DOHH2 (cell line): Measurements from ENCODE around the gene DPCD.

Experiments used
- H3F3A ChIP-seq: fragments of 200-600 bp; sonication (generic), shearing (Covaris generic); 2 replicates; pipeline ENCODE4 v1.6.0; 2016; ENCODE audit warnings: antibody characterized with exemption, mild to moderate bottlenecking; ENCODE audit not compliant: control insufficient read depth, insufficient read depth
- H3K27ac ChIP-seq: fragments of 200-600 bp; sonication (generic); 2 replicates; pipeline ENCODE4 v1.5.1; 2014; ENCODE audit warnings: low read depth, mild to moderate bottlenecking, low read length, moderate library complexity
- H3K27me3 ChIP-seq: fragments of 200-600 bp; sonication (generic); 2 replicates; pipeline ENCODE4 v1.6.1; 2014; ENCODE audit warnings: mild to moderate bottlenecking, low read length, mixed read lengths; ENCODE audit not compliant: control insufficient read depth
- H3K36me3 ChIP-seq: fragments of 200-600 bp; sonication (generic); 2 replicates; pipeline ENCODE4 v1.6.1; 2014; ENCODE audit warnings: mild to moderate bottlenecking, low read length, moderate library complexity, mixed read lengths; ENCODE audit not compliant: control insufficient read depth
- H3K4me1 ChIP-seq: fragments of 200-600 bp; sonication (generic); 2 replicates; pipeline ENCODE4 v1.6.1; 2014; ENCODE audit warnings: mild to moderate bottlenecking, low read length, mixed read lengths; ENCODE audit not compliant: control insufficient read depth
- H3K4me2 ChIP-seq: fragments of 200-600 bp; sonication (generic); 2 replicates; pipeline ENCODE4 v1.6.0; 2014; ENCODE audit warnings: mild to moderate bottlenecking, low read length, moderate library complexity
- H3K4me3 ChIP-seq: fragments of 200-600 bp; sonication (generic); 2 replicates; pipeline ENCODE4 v1.5.1; 2014; ENCODE audit warnings: mild to moderate bottlenecking, low read length, mixed read lengths
- H3K79me2 ChIP-seq: fragments of 200-600 bp; sonication (generic); 2 replicates; pipeline ENCODE4 v1.6.1; 2014; ENCODE audit warnings: mild to moderate bottlenecking, low read length, mixed read lengths; ENCODE audit not compliant: control insufficient read depth
- H3K9me2 ChIP-seq: fragments of 200-600 bp; sonication (generic); replicated peaks from 2 replicates; pipeline ENCODE4 v1.6.1; 2014; ENCODE audit warnings: mild to moderate bottlenecking, low read length, mixed read lengths; ENCODE audit not compliant: control insufficient read depth
- H3K9me3 ChIP-seq: fragments of 200-600 bp; sonication (generic); 2 replicates; pipeline ENCODE4 v1.6.1; 2014; ENCODE audit warnings: antibody characterized with exemption, low read length, mixed read lengths; ENCODE audit not compliant: control insufficient read depth, insufficient read depth
- H4K20me1 ChIP-seq: fragments of 200-600 bp; sonication (generic); 2 replicates; pipeline ENCODE4 v1.6.0; 2014; ENCODE audit warnings: low read depth, mild to moderate bottlenecking, antibody characterized with exemption, low read length, moderate library complexity; ENCODE audit not compliant: control insufficient read depth, insufficient read depth
- CTCF ChIP-seq: fragments of 200-600 bp; sonication (generic); IDR thresholded peaks from one replicate; pipeline ENCODE4 v1.5.1; 2014; ENCODE audit warnings: antibody characterized with exemption, mild to moderate bottlenecking, low read depth, low read length; ENCODE audit not compliant: poor library complexity, severe bottlenecking
- EZH2phosphoT487 ChIP-seq: fragments of 200-600 bp; sonication (generic); IDR thresholded peaks from 2 replicates; pipeline ENCODE4 v1.6.1; 2017; ENCODE audit warnings: borderline replicate concordance, mild to moderate bottlenecking, antibody characterized with exemption, low read length, moderate library complexity, mixed read lengths

The DPCD gene

DNA sequence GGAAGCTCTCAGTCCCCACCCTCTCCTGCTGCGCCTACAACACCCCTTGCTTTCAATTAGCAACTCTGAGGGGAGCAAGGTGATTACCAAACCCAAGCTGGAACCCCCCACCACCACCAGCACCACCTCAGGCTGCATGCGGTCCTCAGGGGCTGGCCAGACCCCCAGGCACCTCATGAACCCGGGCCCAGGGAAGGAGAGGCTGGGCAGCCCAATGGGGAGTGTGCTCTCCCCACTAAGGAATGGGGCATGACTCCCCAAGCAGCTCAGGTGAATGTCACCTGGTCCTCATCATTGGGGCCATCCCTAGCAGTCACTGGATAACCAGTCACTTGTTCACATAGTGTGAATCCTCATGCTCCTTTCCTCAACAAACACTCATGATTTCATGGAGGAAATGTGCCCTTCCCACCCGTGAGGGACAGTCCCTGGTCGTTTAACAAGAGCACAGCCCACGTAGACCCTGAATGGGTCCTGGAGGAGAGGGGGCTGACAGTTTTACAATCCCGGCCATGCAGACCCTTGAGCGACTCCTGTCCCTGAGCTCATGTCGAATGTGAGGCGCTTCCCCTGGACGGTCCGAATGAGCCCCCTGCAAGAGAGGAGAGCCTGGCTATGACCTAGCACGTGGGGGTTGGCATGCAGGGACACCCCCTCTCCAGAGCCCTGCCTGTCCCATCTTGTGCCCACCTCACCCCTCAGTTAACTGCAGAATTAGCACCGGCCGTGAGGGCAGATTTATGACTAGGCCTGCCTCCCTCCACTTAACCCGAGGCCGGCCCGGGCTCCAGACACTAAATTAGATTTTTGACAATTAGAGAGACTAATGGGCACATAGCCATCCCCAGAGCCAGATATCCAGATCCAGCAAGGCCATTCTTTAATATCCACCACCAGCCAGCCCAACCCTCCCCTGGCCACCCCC lies 29.2 kb upstream of the DPCD start:
- Histone ChIP-seq H3K9me3 (no peaks in the 10 kb centered on the region), H3K9me2 (no peaks in the 10 kb centered on the region), H3F3A (no peaks in the 10 kb centered on the region), H3K27me3 (no peaks in the 10 kb centered on the region), H3K4me2 (no peak overlapping the region), H3K79me2 (no peaks in the 10 kb centered on the region), H3K4me3 (no peak overlapping the region), H3K27ac (no peak overlapping the region), H3K4me1 (no peaks in the 10 kb centered on the region), H3K36me3 (no peaks in the 10 kb centered on the region), H4K20me1 (no peaks in the 10 kb centered on the region)
- TF ChIP-seq CTCF (no peak), EZH2phosphoT487 (no peak)

GRCh38 chr10:101559596-101560297 lies 28.4 kb upstream of the DPCD start:
- TF ChIP-seq EZH2phosphoT487 (no peak), CTCF (no peak)
- Histone ChIP-seq H3K27ac (no peak overlapping the region), H3K4me1 (no peaks in the 10 kb centered on the region), H3F3A (no peaks in the 10 kb centered on the region), H3K9me3 (no peaks in the 10 kb centered on the region), H3K9me2 (no peaks in the 10 kb centered on the region), H3K36me3 (no peaks in the 10 kb centered on the region), H3K4me2 (no peak overlapping the region), H3K27me3 (peaks cover under 1% of the 10 kb centered on the region), H3K79me2 (no peaks in the 10 kb centered on the region), H3K4me3 (no peak overlapping the region), H4K20me1 (no peaks in the 10 kb centered on the region)

GRCh38 chr10:101560298-101561067 lies 27.6 kb upstream of the DPCD start:
- Histone ChIP-seq H3K4me2 (no peak overlapping the region), H3K4me3 (no peak overlapping the region), H3K9me2 (no peaks in the 10 kb centered on the region), H3K9me3 (no peaks in the 10 kb centered on the region), H3K79me2 (no peaks in the 10 kb centered on the region), H3K4me1 (no peaks in the 10 kb centered on the region), H3F3A (no peaks in the 10 kb centered on the region), H3K36me3 (no peaks in the 10 kb centered on the region), H4K20me1 (no peaks in the 10 kb centered on the region), H3K27ac (no peak overlapping the region), H3K27me3 (peaks cover 8% of the 10 kb centered on the region)
- no peak for TF ChIP-seq CTCF
- TF ChIP-seq EZH2phosphoT487 = no peak
